ENCODE measurements around the gene DCDC2C. TPM values are rescaled to one million over a fixed set of nuclear protein-coding genes. Genes with fewer than 3 reads are reported as not detected.

DCDC2C gene
- total RNA-seq, 2 experiments from 2014 or later: not detected

DNA sequence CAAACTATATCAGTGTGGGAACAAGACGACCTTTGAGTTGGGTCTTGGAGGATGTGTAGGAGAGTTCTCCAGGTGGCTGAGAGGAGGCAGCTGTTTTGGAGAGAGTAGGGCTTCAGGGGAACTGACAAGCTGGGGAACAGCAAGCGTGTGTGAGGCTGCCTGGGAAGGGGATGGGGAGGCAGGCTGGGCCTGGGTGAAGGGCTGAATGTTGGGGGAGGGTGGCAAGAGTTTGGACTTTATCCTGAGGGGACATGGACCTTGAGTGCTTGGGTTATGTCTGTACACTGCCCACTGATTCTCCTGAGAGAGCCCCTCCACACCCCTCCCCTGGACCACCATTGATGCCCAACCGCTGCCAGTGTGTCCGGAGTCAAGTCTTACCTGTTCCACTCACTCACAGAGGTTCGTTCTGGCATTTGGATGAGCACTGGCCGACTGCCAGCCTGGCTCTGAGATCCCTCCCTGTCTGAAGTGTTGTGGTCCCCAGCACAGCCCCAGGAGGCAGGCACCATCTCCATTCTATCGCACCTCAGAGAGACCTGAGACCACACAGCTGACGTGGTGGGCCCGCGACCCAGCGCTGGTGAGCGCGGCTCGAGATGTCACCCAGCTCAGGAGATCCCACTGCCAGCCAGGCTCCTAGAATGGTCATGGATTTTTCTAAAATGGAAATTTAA, 59.5 kb downstream of the DCDC2C start:
- Mint-ChIP-seq H3K36me3 (ENCODE audit: low read depth) (no peaks in the 10 kb centered on the region), H3K9me3 (no peaks in the 10 kb centered on the region), H3K4me3 (no peak overlapping the region), H3K4me1 (no peaks in the 10 kb centered on the region), H3K27me3 (peaks cover 5% of the 10 kb centered on the region), H3K27ac (no peak overlapping the region)
- DNase-seq: no peak
- ChIA-PET CTCF (no interaction called here), POLR2A (no interaction called here)

DNA sequence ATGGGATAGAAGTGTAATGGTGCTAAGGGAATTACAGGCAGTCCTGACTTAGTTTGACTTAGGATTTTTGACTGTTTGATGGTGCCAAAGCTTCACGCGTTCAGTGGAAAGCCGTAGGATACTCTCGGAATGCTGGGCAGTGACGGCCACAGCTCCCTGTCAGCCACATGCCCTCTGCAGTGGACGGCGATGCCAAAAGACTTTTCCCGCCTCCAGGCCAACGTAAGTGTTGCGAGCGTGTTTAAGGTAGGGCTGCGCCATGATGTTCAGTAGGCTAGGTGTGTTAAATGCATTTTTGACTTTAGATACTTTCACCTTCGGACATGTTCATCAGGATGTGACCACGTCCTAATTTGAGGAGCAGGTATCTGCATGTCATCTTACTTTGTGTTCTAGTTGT, 63.4 kb downstream of the DCDC2C start:
- no peak for DNase-seq
- no peaks in the 10 kb centered on the region for H3K4me1 Mint-ChIP-seq
- peaks cover 3% of the 10 kb centered on the region for H3K27me3 Mint-ChIP-seq
- H3K9me3 Mint-ChIP-seq: no peaks in the 10 kb centered on the region
- H3K4me3 Mint-ChIP-seq: no peak overlapping the region
- H3K27ac Mint-ChIP-seq: no peak overlapping the region
- ChIA-PET POLR2A (no interaction called here), CTCF (no interaction called here)
- no peaks in the 10 kb centered on the region for H3K36me3 Mint-ChIP-seq (ENCODE audit: low read depth)

DNA sequence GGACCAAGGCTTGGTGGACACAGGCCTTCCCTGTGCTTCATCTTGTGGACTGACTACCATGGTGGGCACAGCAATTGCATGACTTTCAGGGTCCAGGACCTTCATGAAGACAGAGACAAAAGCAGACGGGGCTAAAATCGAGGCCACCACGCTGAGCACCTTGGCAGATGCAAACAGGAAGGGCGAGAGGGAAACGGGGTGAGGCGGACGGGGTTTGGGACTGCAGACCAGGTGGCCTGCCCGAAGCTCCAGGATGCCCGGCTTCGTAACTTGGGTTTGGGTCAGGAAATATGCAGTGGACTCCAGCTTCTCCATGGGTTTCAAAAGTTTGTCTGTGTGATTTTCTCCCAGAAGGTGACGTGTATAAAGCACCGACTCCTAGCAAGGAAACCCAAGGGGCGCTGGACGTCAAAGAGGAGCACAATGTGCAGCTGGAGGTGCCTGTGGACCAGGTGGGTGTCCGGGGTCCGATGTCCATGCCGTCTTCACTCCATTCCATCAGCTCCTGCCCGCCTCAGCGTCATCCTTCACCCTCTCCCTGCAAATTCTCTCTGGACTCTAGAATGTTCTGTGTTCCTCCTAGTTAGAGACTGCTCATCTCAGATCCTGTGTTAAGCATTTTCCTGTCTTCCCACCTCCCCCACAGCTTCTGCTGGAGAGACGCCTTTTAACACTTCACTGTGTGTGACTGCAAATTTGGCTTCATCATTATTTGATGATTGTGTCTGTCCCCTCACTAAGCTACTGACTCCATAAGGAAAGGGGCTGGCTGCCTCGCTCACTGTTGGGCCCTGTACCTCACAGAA, 65.8 kb downstream of the DCDC2C start:
- Mint-ChIP-seq H3K27ac (no peak overlapping the region), H3K27me3 (peaks cover 3% of the 10 kb centered on the region), H3K4me1 (no peaks in the 10 kb centered on the region), H3K9me3 (no peaks in the 10 kb centered on the region), H3K4me3 (no peak overlapping the region), H3K36me3 (ENCODE audit: low read depth) (no peaks in the 10 kb centered on the region)
- ChIA-PET CTCF (no interaction called here), POLR2A (no interaction called here)
- no peak for DNase-seq

GRCh38 chr2:3769766-3770165, 66.4 kb downstream of the DCDC2C start:
- ChIA-PET POLR2A (no interaction called here), CTCF (no interaction called here)
- Mint-ChIP-seq H3K4me3 (no peak overlapping the region), H3K4me1 (no peaks in the 10 kb centered on the region), H3K27me3 (peaks cover 3% of the 10 kb centered on the region), H3K27ac (no peak overlapping the region), H3K9me3 (no peaks in the 10 kb centered on the region), H3K36me3 (ENCODE audit: low read depth) (no peaks in the 10 kb centered on the region)
- no peak for DNase-seq

DNA sequence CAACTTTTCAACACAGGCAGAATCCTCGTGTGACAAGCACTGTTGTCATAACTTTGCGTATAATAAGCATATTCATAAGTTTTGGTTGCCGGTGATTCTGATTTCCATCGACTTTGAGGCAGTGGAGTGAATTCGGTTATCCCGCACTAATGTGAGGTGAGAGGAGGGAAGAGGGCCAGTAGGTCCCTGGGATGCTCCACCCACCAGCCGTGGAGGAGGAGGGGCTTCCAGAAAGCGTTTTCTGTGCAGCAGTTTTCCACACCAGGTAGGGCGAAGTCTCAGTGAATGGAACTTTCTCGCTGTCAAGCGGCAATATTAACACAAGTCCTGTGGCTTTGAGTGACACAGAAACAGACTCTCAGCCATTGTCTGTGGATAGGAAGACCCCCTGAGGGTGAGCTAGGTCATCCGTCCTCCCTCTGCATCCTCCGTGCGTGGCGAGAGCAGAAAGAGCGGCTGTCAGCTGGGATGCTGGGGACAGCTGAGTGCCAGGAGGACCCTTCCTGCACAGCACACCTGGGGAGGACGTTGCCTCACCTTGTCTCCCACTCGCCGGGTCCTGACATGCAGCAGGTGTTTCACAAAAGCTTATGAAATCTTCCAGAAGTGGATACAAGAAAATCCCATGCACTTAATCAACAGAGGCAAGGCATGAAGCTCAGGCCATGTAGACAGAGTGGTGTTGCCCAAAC, 67.5 kb downstream of the DCDC2C start:
- POLR2A ChIA-PET: no interaction called here
- H3K9me3 Mint-ChIP-seq: no peaks in the 10 kb centered on the region
- H3K4me1 Mint-ChIP-seq: no peaks in the 10 kb centered on the region
- peaks cover 3% of the 10 kb centered on the region for H3K27me3 Mint-ChIP-seq
- no peaks in the 10 kb centered on the region for H3K36me3 Mint-ChIP-seq (ENCODE audit: low read depth)
- CTCF ChIA-PET: no interaction called here
- no peak overlapping the region for H3K27ac Mint-ChIP-seq
- no peak for DNase-seq
- H3K4me3 Mint-ChIP-seq: no peak overlapping the region

- CTCF ChIA-PET: no interaction called here
- POLR2A ChIA-PET: no interaction called here
- no peak overlapping the region for H3K27ac Mint-ChIP-seq
Measured at GRCh38 chr2:3771576-3771975, 68.2 kb downstream of the DCDC2C start.

GRCh38 chr2:3774336-3774735, 71.0 kb downstream of the DCDC2C start:
- no peak for DNase-seq
- Mint-ChIP-seq H3K9me3 (peaks cover 2% of the 10 kb centered on the region), H3K27ac (no peak overlapping the region), H3K4me1 (no peaks in the 10 kb centered on the region), H3K4me3 (no peak overlapping the region), H3K36me3 (ENCODE audit: low read depth) (no peaks in the 10 kb centered on the region), H3K27me3 (peaks cover 19% of the 10 kb centered on the region)
- POLR2A ChIA-PET: no interaction called here
- CTCF ChIA-PET: no interaction called here

More at GRCh38 chr2:3771576-3771975, 68.2 kb downstream of the DCDC2C start:
- no peak for DNase-seq
- H3K9me3 Mint-ChIP-seq: peaks cover 2% of the 10 kb centered on the region
- H3K4me3 Mint-ChIP-seq: no peak overlapping the region
- H3K36me3 Mint-ChIP-seq (ENCODE audit: low read depth): no peaks in the 10 kb centered on the region
- no peaks in the 10 kb centered on the region for H3K4me1 Mint-ChIP-seq
- peaks cover 8% of the 10 kb centered on the region for H3K27me3 Mint-ChIP-seq

GRCh38 chr2:3776311-3776710, 72.9 kb downstream of the DCDC2C start:
- Mint-ChIP-seq H3K4me3 (no peak overlapping the region), H3K36me3 (ENCODE audit: low read depth) (no peaks in the 10 kb centered on the region), H3K27ac (no peak overlapping the region), H3K4me1 (peaks cover 15% of the 10 kb centered on the region), H3K9me3 (peaks cover 2% of the 10 kb centered on the region), H3K27me3 (peaks cover 17% of the 10 kb centered on the region)
- POLR2A ChIA-PET: no interaction called here
- no peak for DNase-seq
- CTCF ChIA-PET: no interaction called here

- H3K9me3 Mint-ChIP-seq: peaks cover 2% of the 10 kb centered on the region
- H3K4me3 Mint-ChIP-seq: no peak overlapping the region
- DNase-seq: no peak
- CTCF ChIA-PET: no interaction called here
- H3K4me1 Mint-ChIP-seq: peaks cover 15% of the 10 kb centered on the region
- POLR2A ChIA-PET: no interaction called here
- H3K27me3 Mint-ChIP-seq: peaks cover 17% of the 10 kb centered on the region
- H3K36me3 Mint-ChIP-seq (ENCODE audit: low read depth): no peaks in the 10 kb centered on the region
- H3K27ac Mint-ChIP-seq: no peak overlapping the region
Measured at GRCh38 chr2:3777966-3778365, 74.6 kb downstream of the DCDC2C start.

DNA sequence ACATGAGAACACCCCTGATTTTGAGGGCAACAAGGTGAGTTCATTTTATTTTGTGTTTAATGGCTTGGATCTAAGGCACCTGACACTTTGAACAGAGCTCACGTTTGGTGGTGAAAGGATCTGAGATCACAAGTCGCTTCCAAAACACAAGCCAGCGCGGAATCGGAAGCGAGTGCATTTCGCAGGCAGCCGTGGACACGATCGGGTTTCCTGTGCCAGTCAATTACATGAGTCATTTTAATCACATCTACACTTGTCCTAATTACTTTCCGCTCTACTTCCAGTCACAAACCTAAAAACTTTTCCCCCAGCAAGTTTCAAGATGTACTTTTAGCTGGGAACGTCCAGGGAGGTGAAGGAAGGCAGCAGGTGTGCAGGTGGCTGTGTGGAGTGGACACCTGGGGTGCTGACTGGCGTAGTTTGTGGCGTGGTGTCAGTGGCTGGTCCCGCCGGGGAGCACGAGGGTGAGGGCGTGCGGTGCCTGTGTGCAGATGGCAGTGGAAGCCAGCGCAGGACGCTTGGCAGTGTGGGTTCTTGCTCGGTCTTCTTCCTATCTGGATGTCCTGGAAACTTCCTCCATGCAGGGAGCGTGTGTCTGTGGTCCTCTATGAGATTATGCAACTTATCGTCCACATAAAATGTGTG, 75.6 kb downstream of the DCDC2C start:
- Mint-ChIP-seq H3K9me3 (peaks cover 2% of the 10 kb centered on the region), H3K27ac (no peak overlapping the region), H3K4me3 (no peak overlapping the region), H3K27me3 (peaks cover 17% of the 10 kb centered on the region), H3K36me3 (ENCODE audit: low read depth) (no peaks in the 10 kb centered on the region), H3K4me1 (peaks cover 15% of the 10 kb centered on the region)
- ChIA-PET POLR2A (no interaction called here), CTCF (interaction anchor here (0.7 to 1.2 kb wide), 2 partner anchors 47 to 55 kb away, joined by 3 read pairs; no protein-coding TSS in a partner anchor)
- no peak for DNase-seq

GRCh38 chr2:3779496-3780049, 76.2 kb downstream of the DCDC2C start:
- no peaks in the 10 kb centered on the region for H3K36me3 Mint-ChIP-seq (ENCODE audit: low read depth)
- H3K27ac Mint-ChIP-seq: no peak overlapping the region
- peaks cover 2% of the 10 kb centered on the region for H3K9me3 Mint-ChIP-seq
- ChIA-PET POLR2A (no interaction called here), CTCF (interaction anchor here (0.7 to 1.5 kb wide), 3 partner anchors 19 to 55 kb away, joined by 3 read pairs; no protein-coding TSS in a partner anchor)
- peaks cover 15% of the 10 kb centered on the region for H3K4me1 Mint-ChIP-seq
- H3K4me3 Mint-ChIP-seq: no peak overlapping the region
- DNase-seq: no peak
- peaks cover 17% of the 10 kb centered on the region for H3K27me3 Mint-ChIP-seq

DNA sequence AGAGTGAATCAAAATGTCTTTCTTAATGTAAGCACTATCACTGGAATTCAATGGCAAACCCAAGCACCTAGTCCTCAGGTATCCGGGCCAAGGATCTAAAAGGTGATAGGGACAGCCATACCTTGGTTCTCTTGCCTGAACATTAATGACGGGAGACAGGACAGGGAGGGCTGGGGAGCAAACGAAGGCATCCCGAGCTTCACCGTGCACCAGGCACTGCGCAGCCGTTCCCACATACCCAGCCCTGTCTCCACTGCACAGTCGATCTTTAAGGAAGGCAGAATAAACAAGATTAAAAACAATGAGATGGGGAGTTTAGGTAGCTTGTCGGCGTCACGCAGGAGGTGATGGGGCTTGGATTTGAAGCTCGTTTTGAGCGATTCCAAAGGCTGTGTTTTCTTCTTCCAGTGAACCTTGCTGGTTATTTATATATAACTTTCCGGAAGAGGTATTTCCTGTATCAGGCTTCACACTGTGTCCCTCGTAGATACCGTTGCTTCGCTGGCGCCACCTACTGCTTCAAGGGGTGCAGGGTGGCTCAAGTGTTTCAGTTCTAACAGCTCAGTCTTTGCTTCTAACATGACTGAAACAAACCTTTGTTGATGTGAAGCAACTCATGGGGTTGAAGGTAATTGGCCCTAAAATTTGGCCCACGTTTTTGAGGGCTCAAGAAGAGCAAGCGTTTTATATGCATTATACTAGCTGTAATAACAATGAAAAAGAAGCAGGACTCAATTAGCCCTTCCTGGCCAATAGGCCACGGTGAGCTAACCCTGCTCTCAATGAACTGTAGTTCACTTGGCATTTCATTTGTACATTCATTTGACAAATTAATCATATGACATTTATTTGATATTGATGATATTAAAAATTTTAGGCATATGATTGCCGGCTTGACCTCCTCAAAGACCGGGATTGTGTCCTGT, 77.4 kb downstream of the DCDC2C start:
- Mint-ChIP-seq H3K4me3 (peak overlapping the region; percentile 15), H3K4me1 (peaks cover 15% of the 10 kb centered on the region), H3K27me3 (peaks cover 17% of the 10 kb centered on the region), H3K36me3 (ENCODE audit: low read depth) (no peaks in the 10 kb centered on the region), H3K27ac (peak overlapping the region; percentile 66), H3K9me3 (peaks cover 2% of the 10 kb centered on the region)
- DNase-seq: peak; percentile 79
- ChIA-PET CTCF (interaction anchor here (1.2 to 1.5 kb wide), 2 partner anchors 20 to 49 kb away, joined by 3 read pairs; no protein-coding TSS in a partner anchor), POLR2A (no interaction called here)
